Effector memory CD8-positive, alpha-beta T cell (primary cell): Measurements from ENCODE around the gene PHF2.
A peak's percentile ranks its signal among the peaks of the same experiment; 100 is the strongest.

Experiments used
- ATAC-seq: fragments of 150-1000 bp; cut with Tn5 transposase; replicated peaks from 2 replicates; pipeline ENCODE4 v1.10.0; 2021; ENCODE audit warnings: mild to moderate bottlenecking, moderate library complexity
- DNase-seq, 3 experiments: peaks; one replicate each; pipeline ENCODE4 v3.0.0; 2021
- H3K27ac Mint-ChIP-seq, 2 donors: one replicate each; pipeline ENCODE4 v1.8.0; 2022; ENCODE audit warnings: mild to moderate bottlenecking in 2 of 2, mixed read lengths in 2 of 2, moderate library complexity in 2 of 2
- H3K27me3 Mint-ChIP-seq, 2 donors: one replicate each; pipeline ENCODE4 v1.8.0; 2022; ENCODE audit warnings: mixed read lengths in 2 of 2
- H3K36me3 Mint-ChIP-seq: one replicate; pipeline ENCODE4 v1.8.0; 2022; ENCODE audit warnings: mild to moderate bottlenecking, moderate library complexity, mixed read lengths; ENCODE audit not compliant: insufficient read depth
- H3K4me1 Mint-ChIP-seq, 2 donors: one replicate each; pipeline ENCODE4 v1.8.0; 2022; ENCODE audit warnings: low read depth in 2 of 2, mixed read lengths in 2 of 2
- H3K4me3 Mint-ChIP-seq, 2 donors: one replicate each; pipeline ENCODE4 v1.8.0; 2022; ENCODE audit warnings: mild to moderate bottlenecking in 2 of 2, mixed read lengths in 2 of 2, moderate library complexity in 2 of 2
- H3K9me3 Mint-ChIP-seq, 2 donors: one replicate each; pipeline ENCODE4 v1.8.0; 2022; ENCODE audit warnings: mixed read lengths in 2 of 2

The PHF2 gene

DNA sequence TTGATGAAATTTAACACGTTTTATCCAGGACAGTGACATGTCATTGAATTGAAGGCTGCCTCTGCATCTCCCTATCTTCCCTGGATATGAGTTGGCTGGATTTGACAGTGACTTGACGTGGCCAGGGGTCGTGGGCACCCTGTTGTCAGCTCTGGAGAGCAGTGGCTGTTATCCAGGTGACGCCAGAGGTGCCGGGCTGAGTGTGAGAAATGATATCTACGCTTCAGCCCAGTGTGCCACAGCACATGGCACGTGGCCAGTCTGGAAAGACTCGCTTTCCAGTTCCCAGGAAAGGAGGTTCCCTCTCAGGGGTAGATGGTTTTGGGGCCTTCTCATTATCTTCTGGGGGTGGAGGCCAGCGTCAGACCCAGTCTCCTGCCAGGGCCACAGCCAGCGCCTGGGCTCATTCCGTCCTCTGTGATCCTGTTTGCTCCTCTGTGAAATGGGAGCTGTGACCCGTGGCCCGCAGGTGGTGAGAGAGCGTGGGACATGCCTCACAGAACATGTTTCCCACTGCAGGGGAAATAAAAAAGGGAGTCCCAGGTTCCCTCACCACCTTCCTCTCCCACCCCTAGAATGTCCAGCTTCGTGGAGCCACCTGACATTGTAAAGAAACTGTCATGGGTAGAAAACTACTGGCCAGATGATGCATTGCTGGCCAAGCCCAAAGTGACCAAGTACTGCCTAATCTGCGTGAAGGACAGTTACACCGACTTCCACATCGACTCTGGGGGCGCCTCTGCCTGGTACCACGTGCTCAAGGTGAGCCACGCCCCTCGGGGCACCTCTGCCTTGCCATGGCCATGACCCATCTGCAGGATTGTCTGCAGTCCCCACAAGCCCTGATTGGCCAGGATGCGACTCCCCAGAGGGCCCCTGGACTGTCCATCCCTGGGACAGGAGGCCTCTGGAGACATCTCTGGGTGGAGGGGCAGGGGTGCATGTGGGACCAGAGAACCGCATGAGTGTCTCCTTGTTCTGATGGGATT lies 76.5 kb downstream of the PHF2 start:
- DNase-seq (no peak), ATAC-seq (no peak)
- Mint-ChIP-seq H3K4me3 (no peak overlapping the region), H3K4me1 (peaks cover 0 to 6% of the 10 kb centered on the region in 2 donors), H3K36me3 (peaks cover 16% of the 10 kb centered on the region), H3K27me3 (no peaks in the 10 kb centered on the region), H3K9me3 (no peaks in the 10 kb centered on the region), H3K27ac (peak overlapping the region in 1 of 2 donors; percentile 75)

DNA sequence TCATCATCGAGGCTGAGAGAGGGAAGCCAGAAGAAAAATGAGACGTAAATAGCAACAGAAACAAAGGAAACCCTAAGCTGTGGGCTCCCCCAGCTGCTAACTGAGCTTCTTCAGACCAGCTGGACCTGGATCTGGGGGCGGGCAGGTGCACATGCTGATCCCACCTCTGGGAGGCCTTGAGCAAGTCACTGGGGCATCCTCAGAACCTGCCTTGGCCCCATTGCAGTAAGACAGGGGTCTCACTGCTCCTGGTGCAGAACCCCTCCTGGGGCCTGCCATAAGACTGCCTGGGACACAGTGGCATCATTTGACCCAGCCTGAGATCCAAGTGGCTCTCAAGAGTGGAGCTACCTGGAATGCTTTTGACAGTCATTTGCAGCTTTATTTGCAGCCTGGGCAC lies 77.4 kb downstream of the PHF2 start:
- Mint-ChIP-seq H3K4me3 (no peak overlapping the region), H3K27ac (no peak overlapping the region), H3K27me3 (no peaks in the 10 kb centered on the region), H3K36me3 (peaks cover 16% of the 10 kb centered on the region), H3K9me3 (no peaks in the 10 kb centered on the region), H3K4me1 (peaks cover 0 to 6% of the 10 kb centered on the region in 2 donors)
- no peak for DNase-seq
- no peak for ATAC-seq

DNA sequence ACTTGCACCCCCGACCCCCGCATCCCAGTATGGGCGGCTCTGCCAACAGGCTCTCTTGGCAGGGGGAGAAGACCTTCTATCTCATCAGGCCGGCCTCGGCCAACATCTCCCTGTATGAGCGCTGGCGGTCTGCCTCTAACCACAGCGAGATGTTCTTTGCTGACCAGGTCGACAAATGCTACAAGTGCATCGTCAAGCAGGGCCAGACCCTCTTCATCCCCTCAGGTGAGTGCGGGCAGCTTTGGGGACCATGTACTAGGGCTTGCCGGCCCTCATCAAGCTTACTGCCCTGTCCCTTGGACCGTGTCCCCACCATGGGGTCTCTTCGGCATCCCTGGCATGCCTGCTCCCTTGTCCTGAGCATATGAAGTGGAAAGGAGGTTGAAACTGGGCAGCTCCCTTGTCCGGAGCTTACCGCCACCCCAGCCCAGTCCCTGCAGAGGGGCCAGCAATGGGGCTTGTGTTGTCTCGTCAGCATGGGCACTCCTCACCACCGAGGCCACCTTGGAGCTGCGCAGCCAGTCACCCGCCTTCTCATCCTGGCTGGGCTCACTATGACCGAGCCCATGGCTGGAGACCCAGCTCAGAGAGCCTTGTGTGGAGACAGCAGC lies 78.1 kb downstream of the PHF2 start:
- ATAC-seq: no peak
- H3K4me3 Mint-ChIP-seq: no peak overlapping the region
- DNase-seq: no peak
- H3K27ac Mint-ChIP-seq: no peak overlapping the region
- peaks cover 0 to 6% of the 10 kb centered on the region in 2 donors for H3K4me1 Mint-ChIP-seq
- H3K9me3 Mint-ChIP-seq: no peaks in the 10 kb centered on the region
- no peaks in the 10 kb centered on the region for H3K27me3 Mint-ChIP-seq
- H3K36me3 Mint-ChIP-seq: peaks cover 16% of the 10 kb centered on the region

DNA sequence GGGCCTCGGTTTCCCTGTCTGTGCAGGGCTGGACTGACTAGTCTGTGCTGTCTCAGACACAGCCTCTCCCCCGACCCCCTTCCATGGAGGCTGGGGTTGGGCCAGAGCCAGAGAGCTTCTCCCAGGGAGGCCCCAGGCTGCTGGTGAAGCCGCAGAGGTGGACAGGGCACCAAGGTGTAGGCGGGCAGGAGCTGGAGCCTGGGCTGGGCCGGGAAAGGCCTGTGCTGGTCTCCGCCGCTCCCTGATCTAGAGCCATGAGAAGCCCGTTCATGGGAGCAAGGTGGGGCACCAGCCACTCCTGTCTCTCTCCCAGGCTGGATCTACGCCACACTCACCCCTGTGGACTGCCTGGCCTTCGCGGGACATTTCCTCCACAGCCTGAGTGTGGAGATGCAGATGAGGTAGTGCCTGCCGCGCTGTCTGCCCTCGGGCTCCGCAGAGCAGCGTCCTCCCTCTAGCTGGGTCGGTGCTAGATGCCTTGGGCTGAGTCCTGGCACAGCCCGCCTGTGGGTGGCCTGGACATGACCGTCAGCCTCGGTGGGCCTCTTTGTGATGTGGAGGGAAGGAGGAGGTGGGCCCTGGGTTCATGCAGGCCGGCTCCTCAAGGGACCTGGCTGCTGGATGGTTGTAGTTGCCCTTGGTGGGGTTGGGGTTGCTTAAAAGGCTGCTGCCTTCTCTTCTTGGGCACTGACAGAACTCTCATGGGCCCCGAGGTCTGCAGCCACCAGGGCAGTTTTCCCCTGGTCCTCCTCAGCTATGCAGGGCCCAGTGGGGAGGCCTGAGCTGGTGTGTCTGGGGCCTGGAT lies 79.4 kb downstream of the PHF2 start:
- Mint-ChIP-seq H3K4me1 (peaks cover 0 to 6% of the 10 kb centered on the region in 2 donors), H3K4me3 (no peak overlapping the region), H3K27ac (no peak overlapping the region), H3K36me3 (peaks cover 16% of the 10 kb centered on the region), H3K9me3 (no peaks in the 10 kb centered on the region), H3K27me3 (no peaks in the 10 kb centered on the region)
- no peak for DNase-seq
- ATAC-seq: no peak

DNA sequence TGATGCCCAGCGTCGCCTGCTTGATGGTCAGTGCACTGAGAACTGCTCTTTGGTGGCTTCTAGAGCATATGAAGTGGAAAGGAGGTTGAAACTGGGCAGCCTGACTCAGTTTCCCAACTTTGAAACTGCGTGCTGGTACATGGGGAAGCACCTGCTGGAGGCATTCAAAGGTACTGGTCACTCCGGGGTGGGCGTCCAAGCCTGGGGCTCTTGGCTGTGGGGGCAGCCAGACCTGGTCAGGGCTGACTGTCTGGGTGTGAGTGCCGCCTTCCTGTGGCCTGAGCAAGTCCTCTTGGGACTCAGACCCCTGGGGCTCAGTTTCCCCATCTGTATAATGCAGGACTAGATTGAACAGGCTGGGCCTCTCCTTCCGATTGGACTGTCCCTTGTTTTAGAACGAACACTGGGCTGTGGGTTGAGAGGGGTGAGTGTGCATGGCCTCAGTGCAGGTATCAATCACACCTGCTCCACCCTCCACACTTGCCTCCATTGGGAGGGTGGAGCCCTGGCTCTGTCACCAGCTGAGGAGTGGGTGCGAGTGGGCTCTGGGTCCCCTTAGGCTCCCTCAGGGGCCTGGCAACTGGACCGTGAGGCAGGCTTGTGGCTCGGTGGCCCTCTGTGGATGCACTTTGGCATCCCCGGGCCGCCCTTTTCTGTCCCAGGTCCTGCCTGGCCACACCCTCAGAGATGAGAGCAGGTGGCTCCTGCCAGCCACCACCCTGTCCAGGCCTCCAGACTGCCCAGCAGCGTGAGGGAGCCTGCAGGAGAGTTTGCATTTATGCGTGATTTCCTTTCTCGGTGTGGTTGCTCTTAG lies 80.2 kb downstream of the PHF2 start:
- Mint-ChIP-seq H3K27ac (no peak overlapping the region), H3K4me3 (no peak overlapping the region), H3K4me1 (peaks cover 0 to 4% of the 10 kb centered on the region in 2 donors), H3K9me3 (no peaks in the 10 kb centered on the region), H3K27me3 (no peaks in the 10 kb centered on the region), H3K36me3 (peaks cover 12% of the 10 kb centered on the region)
- ATAC-seq (no peak), DNase-seq (no peak)

DNA sequence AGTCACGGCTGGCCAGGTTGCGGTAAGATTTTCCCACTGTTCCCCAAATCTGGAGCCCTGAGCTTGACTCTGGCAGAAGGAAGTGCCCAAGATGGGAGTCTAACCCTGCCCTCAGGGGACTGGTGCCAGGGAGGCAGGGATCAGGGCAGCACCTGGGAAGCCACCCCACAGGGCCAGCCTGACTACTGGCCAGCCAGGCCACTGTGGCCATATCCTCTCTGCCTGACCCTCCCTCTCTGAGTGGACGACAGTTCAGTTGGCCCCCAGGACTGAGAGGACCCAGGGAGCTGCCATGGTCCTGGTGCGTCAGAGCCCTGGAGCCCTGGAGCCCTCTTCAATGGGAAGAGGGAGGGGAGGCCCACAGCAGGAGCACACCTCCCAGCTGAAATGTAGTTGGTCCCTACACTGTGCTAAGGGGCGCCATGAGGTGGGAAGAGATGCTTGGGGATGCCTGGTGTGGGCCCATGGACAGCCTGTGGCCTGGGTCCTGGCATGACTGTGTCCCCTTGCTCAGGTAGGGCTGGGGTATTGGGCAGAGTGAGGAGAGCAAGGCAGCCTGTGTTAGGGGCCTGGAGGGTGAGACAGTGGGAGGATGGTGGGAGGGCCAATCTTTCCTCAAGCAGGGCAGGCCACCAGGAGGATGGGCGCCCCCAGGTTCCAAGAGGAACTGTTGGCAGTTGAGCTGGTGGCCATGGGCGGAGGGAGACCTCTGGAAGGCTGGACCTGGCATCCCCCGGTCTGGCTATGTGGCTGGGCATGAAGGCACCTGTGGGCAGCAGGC lies 81.1 kb downstream of the PHF2 start:
- ATAC-seq (no peak), DNase-seq (no peak)
- Mint-ChIP-seq H3K27me3 (no peaks in the 10 kb centered on the region), H3K4me1 (no peaks in the 10 kb centered on the region), H3K4me3 (no peak overlapping the region), H3K36me3 (peaks cover 12% of the 10 kb centered on the region), H3K9me3 (no peaks in the 10 kb centered on the region), H3K27ac (no peak overlapping the region)

DNA sequence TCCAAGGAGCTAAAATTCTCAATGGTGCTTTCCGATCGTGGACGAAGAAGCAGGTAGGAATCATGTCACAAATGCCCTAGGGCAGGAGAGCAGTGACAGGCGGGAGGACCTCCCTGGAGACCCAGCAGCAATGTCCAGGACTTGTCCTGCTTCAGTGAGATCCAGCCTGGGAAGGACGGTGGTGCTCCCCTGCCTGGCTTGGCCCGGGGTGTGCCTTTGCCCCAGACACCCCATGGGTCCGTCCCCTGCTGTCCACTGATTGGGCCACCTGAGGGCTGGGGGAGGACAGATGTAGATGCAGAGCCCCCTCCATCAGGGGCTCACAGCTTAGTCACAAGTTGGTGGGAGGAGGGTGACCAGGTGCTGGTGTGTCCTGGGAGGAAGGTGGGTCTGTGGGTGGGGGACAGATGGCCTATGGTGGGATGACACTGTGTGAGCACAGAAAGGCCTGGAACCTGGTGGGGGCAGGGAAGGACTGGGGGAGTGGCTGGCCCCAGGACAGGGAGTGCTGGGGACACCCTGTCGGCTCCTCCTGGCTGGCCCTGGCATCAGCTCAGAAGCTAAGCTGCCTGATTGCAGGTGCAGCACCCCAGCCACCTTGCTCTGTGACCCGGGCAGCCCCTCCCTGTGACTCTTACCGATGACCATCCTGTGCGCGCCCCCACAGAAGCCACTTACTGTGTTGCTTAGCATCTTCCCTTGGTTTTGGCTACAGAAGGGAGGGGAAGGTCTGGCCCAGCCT lies 82.0 kb downstream of the PHF2 start:
- Mint-ChIP-seq H3K27ac (no peak overlapping the region), H3K9me3 (no peaks in the 10 kb centered on the region), H3K36me3 (peaks cover 11% of the 10 kb centered on the region), H3K27me3 (no peaks in the 10 kb centered on the region), H3K4me1 (no peaks in the 10 kb centered on the region), H3K4me3 (no peak overlapping the region)
- ATAC-seq: no peak
- DNase-seq: no peak

DNA sequence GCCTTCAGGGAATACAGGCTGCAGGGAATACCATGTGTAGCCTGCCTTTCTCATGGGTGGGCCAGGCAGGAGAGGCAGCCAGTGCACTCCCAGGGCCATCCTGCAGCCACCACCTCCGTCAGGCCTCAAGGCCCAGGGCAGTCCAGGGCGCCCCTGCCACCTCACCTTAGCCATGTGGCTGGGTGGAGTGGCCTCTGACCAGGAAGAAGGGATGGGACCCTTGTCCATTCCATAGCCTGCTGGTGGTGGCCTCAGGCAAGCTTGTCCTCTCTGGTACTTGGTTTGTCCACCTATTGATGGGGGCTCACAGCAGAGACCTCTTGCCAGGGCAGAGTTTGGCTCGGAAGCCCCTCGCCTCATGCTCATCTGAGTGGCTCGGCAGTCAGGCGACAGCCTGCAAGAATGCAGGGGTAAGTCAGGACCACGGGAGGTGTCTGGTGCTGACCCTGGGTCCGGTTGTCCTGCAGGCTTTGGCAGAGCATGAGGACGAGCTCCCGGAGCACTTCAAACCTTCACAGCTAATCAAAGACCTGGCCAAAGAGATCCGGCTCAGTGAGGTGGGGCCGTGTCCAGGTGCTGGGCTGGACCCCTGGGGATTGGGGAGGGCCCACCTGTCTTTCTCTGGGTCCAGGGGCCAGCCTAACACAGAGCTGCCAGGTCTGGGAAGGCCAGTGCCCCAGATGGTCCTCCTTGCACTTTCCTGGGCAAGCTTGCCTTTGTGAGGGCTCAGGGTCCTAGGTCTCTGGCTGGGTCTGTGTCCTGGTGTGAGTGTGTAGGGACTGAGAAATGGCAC lies 82.9 kb downstream of the PHF2 start:
- Mint-ChIP-seq H3K27me3 (no peaks in the 10 kb centered on the region), H3K27ac (no peak overlapping the region), H3K4me1 (no peaks in the 10 kb centered on the region), H3K9me3 (no peaks in the 10 kb centered on the region), H3K4me3 (no peak overlapping the region), H3K36me3 (peaks cover 8% of the 10 kb centered on the region)
- ATAC-seq (no peak), DNase-seq (no peak)

DNA sequence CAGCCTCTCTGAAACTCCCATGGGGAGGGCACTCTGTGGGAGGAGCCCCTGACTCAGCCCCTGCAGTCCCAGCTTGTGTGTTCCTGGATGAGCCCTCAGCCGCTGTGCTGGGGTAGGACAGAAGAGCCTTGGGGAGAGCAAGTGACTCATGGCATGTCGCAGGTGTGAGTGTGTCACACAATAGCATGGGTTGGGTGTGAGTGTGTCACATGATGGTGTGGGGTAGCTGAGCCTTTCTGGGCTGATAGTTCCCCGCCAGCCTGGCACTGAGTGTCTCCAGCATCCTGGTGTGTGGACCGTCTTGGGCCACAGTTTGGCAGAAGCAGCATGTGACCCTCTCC lies 83.4 kb downstream of the PHF2 start:
- Mint-ChIP-seq H3K27me3 (no peaks in the 10 kb centered on the region), H3K9me3 (no peaks in the 10 kb centered on the region), H3K4me1 (no peaks in the 10 kb centered on the region), H3K36me3 (peaks cover 5% of the 10 kb centered on the region), H3K4me3 (no peak overlapping the region), H3K27ac (no peak overlapping the region)
- DNase-seq (no peak), ATAC-seq (no peak)

DNA sequence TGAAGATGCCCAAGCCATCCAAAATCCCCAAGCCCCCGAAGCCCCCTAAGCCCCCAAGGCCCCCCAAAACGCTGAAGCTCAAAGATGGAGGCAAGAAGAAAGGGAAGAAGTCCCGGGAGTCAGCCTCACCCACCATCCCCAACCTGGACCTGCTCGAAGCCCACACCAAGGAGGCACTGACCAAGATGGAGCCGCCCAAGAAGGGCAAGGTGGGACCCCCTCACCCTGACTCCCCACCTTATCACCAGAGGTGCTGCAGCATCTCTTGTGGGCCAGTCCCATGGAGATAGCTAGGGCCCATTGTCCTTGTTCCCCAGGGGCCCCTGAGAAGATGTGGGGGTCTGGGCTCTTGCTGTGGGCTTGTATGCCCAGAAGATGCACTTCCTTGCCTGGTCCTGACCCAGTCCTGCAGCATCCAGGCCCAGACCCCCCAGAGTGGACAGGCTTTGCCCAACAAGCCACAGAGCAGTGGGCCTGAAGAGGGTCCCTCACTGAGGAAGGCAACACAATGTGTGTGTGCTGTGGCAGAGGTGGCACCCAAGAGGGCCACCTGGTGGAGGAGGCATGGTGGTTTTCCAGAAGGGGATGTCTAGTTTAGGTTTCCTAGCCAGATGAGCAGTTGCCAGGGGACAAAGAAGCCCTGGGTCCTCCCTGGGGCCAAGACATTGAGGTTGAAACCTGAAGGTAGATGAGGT lies 84.1 kb downstream of the PHF2 start:
- H3K27ac Mint-ChIP-seq: no peak overlapping the region
- no peaks in the 10 kb centered on the region for H3K9me3 Mint-ChIP-seq
- no peak overlapping the region for H3K4me3 Mint-ChIP-seq
- H3K4me1 Mint-ChIP-seq: no peaks in the 10 kb centered on the region
- H3K36me3 Mint-ChIP-seq: peaks cover 5% of the 10 kb centered on the region
- no peak for ATAC-seq
- H3K27me3 Mint-ChIP-seq: no peaks in the 10 kb centered on the region
- DNase-seq: no peak

DNA sequence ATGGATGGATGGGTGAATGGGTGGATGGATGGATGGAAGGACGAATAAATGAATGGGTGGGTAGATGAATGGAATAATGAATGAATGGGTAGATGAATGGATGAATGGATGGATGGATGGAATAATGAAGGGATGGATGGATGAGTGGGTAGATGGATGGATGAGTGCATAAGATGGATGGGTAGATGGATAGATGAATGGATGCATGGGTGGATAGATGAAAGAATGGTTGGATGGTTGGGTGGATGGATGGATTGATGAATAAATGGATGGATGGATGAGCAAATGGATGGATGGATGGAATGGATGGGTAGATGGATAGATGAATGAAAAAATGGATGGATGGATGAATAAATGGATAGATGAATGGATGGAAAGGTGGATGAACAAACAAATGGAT lies 85.2 kb downstream of the PHF2 start:
- Mint-ChIP-seq H3K4me1 (no peaks in the 10 kb centered on the region), H3K4me3 (no peak overlapping the region), H3K9me3 (no peaks in the 10 kb centered on the region), H3K27me3 (no peaks in the 10 kb centered on the region), H3K27ac (no peak overlapping the region), H3K36me3 (no peaks in the 10 kb centered on the region)
- ATAC-seq (no peak), DNase-seq (no peak)
